ENCODE results near the gene WDR45B.
"Not testable (repeated sequence)": the region's sequence is repeated elsewhere in the genome, so short reads cannot be mapped to it uniquely, and the experiment has no call there.

The WDR45B gene

GRCh38 chr17:82598256-82599119 lies 49.8 kb downstream of the WDR45B start:
- DNase-seq = no peak

DNA sequence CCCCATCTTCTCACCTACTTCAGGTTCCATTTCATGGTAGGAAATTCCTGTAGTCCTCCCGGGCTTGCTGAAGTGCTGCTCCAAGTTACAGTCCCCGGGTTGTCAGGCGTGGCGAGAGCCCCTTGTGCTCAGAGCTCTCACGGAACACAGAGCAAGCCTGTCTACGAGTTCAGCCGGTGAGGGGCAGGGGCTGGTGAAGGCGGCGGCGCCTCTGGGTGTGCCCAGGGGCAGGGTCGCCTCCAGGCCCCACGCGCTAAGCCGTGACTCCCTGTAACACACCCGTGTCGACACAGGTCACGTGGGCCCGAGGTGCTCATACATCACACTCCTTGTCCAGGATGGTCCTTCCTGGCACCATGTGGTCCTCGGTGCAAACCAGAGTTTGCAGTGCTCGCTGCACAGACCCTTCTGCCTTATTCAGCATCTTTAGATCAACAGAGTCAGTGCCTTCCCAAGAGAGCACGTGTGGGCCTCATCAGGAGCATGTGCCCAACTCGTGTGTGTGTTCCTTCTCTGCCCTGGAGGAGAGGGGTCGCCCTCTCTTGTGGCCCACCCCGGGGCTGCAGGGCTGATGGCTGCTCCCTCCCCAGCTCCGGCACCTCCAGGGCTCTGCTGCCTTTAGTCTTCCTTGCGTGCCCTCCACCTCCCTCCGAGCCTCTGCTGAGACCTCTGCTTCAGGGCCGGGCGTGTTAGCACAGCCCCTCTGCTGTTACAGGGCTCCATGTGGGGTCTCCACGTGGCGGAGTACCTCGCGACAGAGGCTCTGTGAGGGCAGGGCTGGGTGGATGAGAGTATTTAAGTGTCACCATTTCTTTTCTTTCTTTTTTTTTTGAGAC lies 51.2 kb downstream of the WDR45B start:
- no peak for DNase-seq

DNA sequence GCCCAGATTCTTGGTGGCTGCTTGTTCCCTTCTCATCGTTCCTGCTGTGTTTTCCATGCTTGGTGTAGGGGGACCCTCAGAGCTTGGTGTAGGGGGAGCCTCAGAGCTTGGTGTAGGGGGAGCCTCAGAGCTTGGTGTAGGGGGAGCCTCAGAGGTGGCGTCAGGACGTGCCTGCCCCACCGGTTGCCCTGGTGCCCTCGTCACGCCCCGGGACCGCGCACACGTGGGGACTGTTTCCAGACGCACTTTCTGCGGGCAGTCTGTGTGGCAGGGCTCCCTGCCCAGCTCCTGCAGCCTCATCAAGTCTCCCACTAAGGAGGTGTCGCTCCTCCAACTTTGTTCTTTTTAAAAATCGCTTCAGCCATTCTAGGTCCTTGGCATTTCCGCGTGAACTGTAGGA lies 51.9 kb downstream of the WDR45B start:
- DNase-seq = no peak

- DNase-seq = no peak
These were observed 52.4 kb downstream of the WDR45B start for GRCh38 chr17:82595893-82596292.

- no peak for DNase-seq
These were observed 53.7 kb downstream of the WDR45B start for GRCh38 chr17:82594571-82594970.

GRCh38 chr17:82593590-82594087 lies 54.6 kb downstream of the WDR45B start:
- DNase-seq = no peak

GRCh38 chr17:82592767-82593589 lies 55.3 kb downstream of the WDR45B start:
- DNase-seq = peak; percentile 72

DNA sequence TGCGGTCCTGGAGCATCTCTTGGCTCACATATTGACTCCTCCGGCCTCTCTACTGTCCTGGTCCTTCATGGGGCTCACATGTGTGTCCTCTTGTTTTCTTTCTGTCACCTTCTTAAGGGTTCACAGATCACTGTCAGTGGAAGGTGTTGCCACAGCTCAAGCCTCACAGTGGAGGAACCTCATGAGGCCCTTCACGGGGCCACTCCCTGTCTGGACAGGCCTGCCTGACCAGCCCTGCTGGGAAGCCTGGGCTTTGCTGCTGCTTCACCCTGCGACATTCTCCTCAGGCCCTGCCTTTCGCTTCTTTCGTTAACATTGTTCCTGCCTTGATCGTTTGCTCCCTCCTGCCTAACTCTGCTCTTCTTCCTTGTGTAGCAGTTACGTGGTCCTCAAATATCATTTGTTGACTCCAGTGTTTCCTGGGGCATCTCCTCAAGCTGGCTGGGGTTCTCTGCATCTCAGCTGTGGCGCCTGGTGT lies 55.9 kb downstream of the WDR45B start:
- DNase-seq = no peak

DNA sequence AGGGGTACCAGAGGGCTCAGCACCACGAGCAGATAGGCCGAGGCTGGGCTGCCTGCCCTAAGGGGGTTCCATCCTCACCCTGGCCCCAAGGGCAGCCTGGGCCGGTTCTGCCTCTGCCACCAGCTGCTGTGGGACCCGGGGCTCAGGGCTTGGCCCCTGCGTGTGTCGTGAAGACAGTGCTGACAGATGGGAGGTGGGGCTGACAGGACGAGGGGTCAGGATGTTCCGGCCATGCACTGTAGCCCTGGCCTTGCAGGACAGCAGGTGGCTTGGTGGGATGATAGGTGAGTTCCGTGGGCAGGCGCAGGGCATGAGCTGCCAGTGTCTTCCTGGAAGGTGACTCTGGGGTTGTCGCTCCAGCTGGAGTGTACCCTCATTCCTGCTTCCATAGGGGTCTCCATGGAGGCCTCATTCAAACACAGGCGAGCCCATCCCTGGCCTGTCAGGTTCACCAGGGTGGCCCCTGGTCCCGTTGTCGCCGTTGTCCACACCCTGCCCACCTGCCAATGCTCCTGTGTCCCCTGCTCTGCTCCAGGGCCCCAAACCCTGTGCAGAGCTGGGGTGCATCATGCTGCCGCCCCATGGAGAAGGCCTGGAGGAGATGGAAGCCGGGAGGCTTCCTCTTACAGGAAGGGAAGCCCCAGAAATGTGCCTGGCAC lies 57.2 kb downstream of the WDR45B start:
- no peak for DNase-seq

DNA sequence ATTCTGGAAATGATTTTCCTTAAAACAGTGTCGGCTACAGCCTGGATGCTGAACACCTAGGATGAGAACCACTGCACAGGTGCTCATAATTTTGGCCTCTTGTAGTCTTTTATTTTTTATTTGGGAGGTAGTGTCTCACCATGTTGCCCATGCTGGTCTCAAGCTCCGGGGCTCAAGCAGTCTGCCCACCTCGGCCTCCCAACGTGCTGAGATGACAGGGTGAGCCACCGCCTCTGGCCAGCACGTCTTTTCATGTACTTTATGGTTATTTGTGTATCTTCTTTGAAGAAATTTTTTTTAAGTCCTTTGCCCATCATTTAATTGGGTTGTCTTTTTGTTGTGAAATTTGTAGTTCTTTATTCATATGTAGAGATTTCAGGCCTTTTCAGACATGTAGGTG lies 58.0 kb downstream of the WDR45B start:
- DNase-seq = no peak

DNA sequence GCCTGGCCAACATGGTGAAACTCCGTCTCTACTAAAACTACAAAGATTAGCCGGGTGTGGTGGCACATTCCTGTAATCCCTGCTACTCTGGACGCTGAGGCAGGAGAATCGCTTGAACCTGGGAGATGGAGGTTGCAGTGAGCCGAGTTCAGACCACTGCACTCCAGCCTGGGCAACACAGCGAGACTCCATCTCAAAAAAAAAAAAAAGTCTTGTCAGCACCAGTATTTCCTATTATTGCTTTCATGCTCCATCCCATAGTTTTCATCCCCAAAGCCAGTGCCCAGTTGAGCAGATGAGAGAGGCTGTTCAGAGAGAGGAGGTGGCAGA lies 58.4 kb downstream of the WDR45B start:
- DNase-seq = no peak

DNA sequence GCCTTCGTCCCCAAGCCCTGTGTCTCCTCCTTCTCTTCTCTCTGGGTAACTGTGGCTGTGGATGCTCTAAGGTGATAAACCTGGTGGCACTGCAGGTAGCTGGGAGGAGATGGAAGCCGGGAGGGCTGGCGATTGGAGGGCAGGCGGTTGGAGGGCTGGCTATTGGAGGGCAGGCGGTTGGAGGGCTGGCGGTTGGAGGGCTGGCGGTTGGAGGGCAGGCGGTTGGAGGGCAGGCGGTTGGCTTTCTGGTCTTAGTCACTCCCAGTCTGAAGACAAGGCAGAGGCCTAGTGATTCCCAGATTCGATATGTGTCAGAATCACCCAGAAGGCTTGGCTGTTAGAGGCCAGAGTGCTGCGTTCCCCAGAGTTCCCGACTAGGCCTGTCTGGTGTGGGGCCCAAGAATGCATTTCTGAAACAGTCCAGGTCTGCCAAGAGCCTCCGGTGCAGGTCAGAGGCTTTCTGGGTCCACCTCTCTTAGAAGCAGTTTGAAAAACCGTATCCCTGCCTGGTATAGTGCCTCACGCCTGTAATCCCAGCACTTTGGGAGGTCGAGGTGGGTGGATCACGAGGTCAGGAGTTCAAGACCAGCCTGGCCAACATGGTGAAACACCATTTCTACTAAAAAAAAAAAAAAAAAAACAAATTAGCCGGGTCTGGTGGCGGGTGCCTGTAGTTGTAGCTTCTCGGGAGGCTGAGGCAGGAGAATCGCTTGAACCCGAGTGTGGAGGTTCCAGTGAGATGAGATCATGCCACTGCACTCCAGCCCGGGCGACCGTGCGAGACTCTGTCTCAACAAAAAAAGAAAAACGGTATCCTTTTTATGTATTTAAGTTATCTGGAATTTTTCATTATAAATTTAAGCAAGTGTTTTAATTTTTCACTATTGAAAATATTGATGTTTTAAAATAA lies 59.7 kb downstream of the WDR45B start:
- no peak for DNase-seq

GRCh38 chr17:82587234-82588086 lies 60.8 kb downstream of the WDR45B start:
- DNase-seq = no peak

DNA sequence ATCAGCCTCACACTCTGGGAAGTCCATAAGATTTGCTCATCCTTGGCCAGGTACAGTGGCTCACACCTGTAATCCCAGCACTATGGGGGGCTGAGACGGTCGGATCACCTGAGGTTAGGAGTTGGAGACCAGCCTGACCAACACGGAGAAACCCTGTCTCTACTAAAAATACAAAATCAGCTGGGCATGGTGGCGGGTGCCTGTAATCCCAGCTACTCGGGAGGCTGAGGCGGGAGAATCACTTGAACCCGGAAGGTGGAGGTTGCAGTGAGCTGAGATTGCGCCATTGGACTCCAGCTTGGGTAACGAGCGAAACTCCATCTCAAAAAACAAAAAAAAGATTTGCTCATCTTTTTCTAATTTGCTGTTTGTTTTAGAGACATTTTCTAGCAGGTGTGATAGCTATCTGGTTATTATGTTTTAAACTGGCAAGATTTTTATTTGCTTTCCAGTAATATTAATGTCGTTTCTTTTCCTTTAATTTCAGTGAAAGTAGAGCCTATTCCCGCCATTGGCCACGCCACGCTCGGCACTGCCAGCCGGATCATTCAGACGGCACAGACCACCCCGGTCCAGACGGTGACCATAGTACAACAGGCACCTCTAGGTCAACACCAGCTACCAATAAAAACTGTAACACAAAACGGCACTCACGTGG lies 61.5 kb downstream of the WDR45B start:
- DNase-seq = no peak

GRCh38 chr17:82585935-82586575 lies 62.2 kb downstream of the WDR45B start:
- DNase-seq = not testable (repeated sequence)

- DNase-seq = no peak
These were observed 64.5 kb downstream of the WDR45B start for GRCh38 chr17:82583720-82584234.

- DNase-seq = no peak
These were observed 65.5 kb downstream of the WDR45B start for GRCh38 chr17:82582709-82583108.

- no peak for DNase-seq
These were observed 66.0 kb downstream of the WDR45B start for GRCh38 chr17:82582213-82582612.

- DNase-seq = not testable (repeated sequence)
These were observed 68.3 kb downstream of the WDR45B start for GRCh38 chr17:82579969-82580368.
